ENCODE data around the gene ATP6V1G1.

ATP6V1G1 gene

DNA sequence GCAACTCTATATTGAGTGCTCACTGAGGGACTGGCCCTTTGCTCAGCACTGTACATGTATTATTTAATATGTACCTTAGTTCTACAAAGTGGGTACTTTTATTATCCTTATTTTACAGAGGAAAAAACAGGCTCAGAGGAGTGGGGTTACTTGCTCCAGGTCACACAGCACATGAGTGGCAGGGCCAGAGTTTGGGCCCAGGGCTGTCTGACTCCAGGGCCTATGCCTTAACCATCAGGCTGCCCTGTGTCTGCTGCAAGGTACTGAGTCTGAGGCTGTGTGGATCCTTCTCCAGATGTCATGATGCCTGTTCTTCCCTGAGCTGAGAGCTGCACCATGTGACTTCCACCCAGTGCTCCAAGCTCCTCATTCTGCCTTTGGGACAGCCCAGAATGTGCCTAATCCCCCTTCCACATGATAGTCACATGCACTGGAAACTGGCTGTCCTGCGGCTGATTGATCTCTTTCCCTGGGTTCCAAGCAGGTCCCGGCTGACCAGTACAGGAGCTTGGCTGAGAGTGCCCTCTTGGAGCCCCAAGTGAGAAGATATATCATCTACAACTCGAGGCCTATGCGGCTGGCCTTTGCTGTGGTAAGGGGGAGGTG is 38.9 kb downstream of the ATP6V1G1 start:
- Histone ChIP-seq H3K4me1 (ENCODE audit: insufficient read depth, insufficient read length) (no peaks in the 10 kb centered on the region), H3K4me3 (ENCODE audit: insufficient read length, low read depth) (no peak overlapping the region), H3K36me3 (ENCODE audit: insufficient read depth, insufficient read length, low read length) (peaks cover 43% of the 10 kb centered on the region), H3K9ac (ENCODE audit: insufficient read length, low read depth) (no peak overlapping the region), H3K27me3 (ENCODE audit: insufficient read depth, insufficient read length) (no peaks in the 10 kb centered on the region), H3K9me3 (ENCODE audit: insufficient read depth, low read length) (no peaks in the 10 kb centered on the region)
- no peak for TF ChIP-seq SUZ12 (IDR thresholded peaks at IDR 0.05; ENCODE audit: extremely low read depth, insufficient read depth, insufficient read length)
- no peak for TF ChIP-seq YY1 (IDR thresholded peaks at IDR 0.05; ENCODE audit: insufficient read depth, insufficient read length)
- TF ChIP-seq ZNF274 (IDR thresholded peaks at IDR 0.05; ENCODE audit: low read depth, low read length) = no peak
- no peak for DNase-seq (ENCODE audit: low read depth, low spot score)

- no peak for TF ChIP-seq SUZ12 (IDR thresholded peaks at IDR 0.05; ENCODE audit: extremely low read depth, insufficient read depth, insufficient read length)
- no peak for TF ChIP-seq YY1 (IDR thresholded peaks at IDR 0.05; ENCODE audit: insufficient read depth, insufficient read length)
- TF ChIP-seq ZNF274 (IDR thresholded peaks at IDR 0.05; ENCODE audit: low read depth, low read length) = no peak
- Histone ChIP-seq H3K4me1 (ENCODE audit: insufficient read depth, insufficient read length) (no peaks in the 10 kb centered on the region), H3K27me3 (ENCODE audit: insufficient read depth, insufficient read length) (no peaks in the 10 kb centered on the region), H3K4me3 (ENCODE audit: insufficient read length, low read depth) (no peak overlapping the region), H3K9me3 (ENCODE audit: insufficient read depth, low read length) (no peaks in the 10 kb centered on the region), H3K9ac (ENCODE audit: insufficient read length, low read depth) (no peak overlapping the region), H3K36me3 (ENCODE audit: insufficient read depth, insufficient read length, low read length) (peaks cover 44% of the 10 kb centered on the region)
- no peak for DNase-seq (ENCODE audit: low read depth, low spot score)
Observed at GRCh38 chr9:114627553-114627952, 40.0 kb downstream of the ATP6V1G1 start.

DNA sequence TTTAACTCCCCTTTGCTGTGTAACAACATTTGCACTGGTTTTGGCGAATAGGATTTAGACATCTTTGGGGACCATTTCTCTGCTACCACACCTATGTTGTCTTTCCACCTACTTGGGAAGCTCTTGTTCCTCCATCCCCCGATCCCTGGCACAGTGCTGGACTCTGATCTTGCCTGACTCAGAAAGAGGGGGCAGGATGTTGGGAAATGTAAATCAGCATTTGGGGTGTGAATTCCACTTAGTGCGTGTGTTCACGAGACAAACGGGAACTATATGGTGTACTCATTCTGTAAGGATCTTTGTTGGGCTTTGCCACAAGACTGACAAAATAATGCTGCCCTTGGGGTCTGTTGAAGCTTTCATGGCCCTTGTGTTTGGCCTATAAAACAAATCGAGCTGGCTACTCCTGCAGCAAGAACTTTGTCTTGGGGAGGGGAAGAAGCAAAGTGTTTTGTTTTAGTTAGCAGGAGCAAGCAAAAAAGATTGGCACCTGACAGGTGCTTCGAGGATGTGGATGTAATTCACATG is 42.1 kb downstream of the ATP6V1G1 start:
- no peak overlapping the region for H3K9ac ChIP-seq (ENCODE audit: insufficient read length, low read depth)
- no peaks in the 10 kb centered on the region for H3K4me1 ChIP-seq (ENCODE audit: insufficient read depth, insufficient read length)
- H3K4me3 ChIP-seq (ENCODE audit: insufficient read length, low read depth) = no peak overlapping the region
- H3K27me3 ChIP-seq (ENCODE audit: insufficient read depth, insufficient read length) = no peaks in the 10 kb centered on the region
- TF ChIP-seq YY1 (IDR thresholded peaks at IDR 0.05; ENCODE audit: insufficient read depth, insufficient read length) (no peak), ZNF274 (IDR thresholded peaks at IDR 0.05; ENCODE audit: low read depth, low read length) (no peak), SUZ12 (IDR thresholded peaks at IDR 0.05; ENCODE audit: extremely low read depth, insufficient read depth, insufficient read length) (no peak)
- peaks cover 57% of the 10 kb centered on the region for H3K36me3 ChIP-seq (ENCODE audit: insufficient read depth, insufficient read length, low read length)
- H3K9me3 ChIP-seq (ENCODE audit: insufficient read depth, low read length) = no peaks in the 10 kb centered on the region
- DNase-seq (ENCODE audit: low read depth, low spot score) = no peak

GRCh38 chr9:114631166-114631565 is 43.6 kb downstream of the ATP6V1G1 start:
- no peaks in the 10 kb centered on the region for H3K4me1 ChIP-seq (ENCODE audit: insufficient read depth, insufficient read length)
- H3K9me3 ChIP-seq (ENCODE audit: insufficient read depth, low read length) = no peaks in the 10 kb centered on the region
- H3K9ac ChIP-seq (ENCODE audit: insufficient read length, low read depth) = no peak overlapping the region
- no peak overlapping the region for H3K4me3 ChIP-seq (ENCODE audit: insufficient read length, low read depth)
- no peak for DNase-seq (ENCODE audit: low read depth, low spot score)
- H3K27me3 ChIP-seq (ENCODE audit: insufficient read depth, insufficient read length) = no peaks in the 10 kb centered on the region
- TF ChIP-seq SUZ12 (IDR thresholded peaks at IDR 0.05; ENCODE audit: extremely low read depth, insufficient read depth, insufficient read length) (no peak), ZNF274 (IDR thresholded peaks at IDR 0.05; ENCODE audit: low read depth, low read length) (no peak), YY1 (IDR thresholded peaks at IDR 0.05; ENCODE audit: insufficient read depth, insufficient read length) (no peak)
- peaks cover 57% of the 10 kb centered on the region for H3K36me3 ChIP-seq (ENCODE audit: insufficient read depth, insufficient read length, low read length)

GRCh38 chr9:114633438-114634089 is 46.0 kb downstream of the ATP6V1G1 start:
- DNase-seq (ENCODE audit: low read depth, low spot score) = no peak
- H3K36me3 ChIP-seq (ENCODE audit: insufficient read depth, insufficient read length, low read length) = peaks cover 42% of the 10 kb centered on the region
- no peak overlapping the region for H3K4me3 ChIP-seq (ENCODE audit: insufficient read length, low read depth)
- no peak for TF ChIP-seq YY1 (IDR thresholded peaks at IDR 0.05; ENCODE audit: insufficient read depth, insufficient read length)
- TF ChIP-seq SUZ12 (IDR thresholded peaks at IDR 0.05; ENCODE audit: extremely low read depth, insufficient read depth, insufficient read length) = no peak
- no peak for TF ChIP-seq ZNF274 (IDR thresholded peaks at IDR 0.05; ENCODE audit: low read depth, low read length)
- H3K27me3 ChIP-seq (ENCODE audit: insufficient read depth, insufficient read length) = no peaks in the 10 kb centered on the region
- no peaks in the 10 kb centered on the region for H3K4me1 ChIP-seq (ENCODE audit: insufficient read depth, insufficient read length)
- H3K9me3 ChIP-seq (ENCODE audit: insufficient read depth, low read length) = no peaks in the 10 kb centered on the region
- H3K9ac ChIP-seq (ENCODE audit: insufficient read length, low read depth) = no peak overlapping the region

DNA sequence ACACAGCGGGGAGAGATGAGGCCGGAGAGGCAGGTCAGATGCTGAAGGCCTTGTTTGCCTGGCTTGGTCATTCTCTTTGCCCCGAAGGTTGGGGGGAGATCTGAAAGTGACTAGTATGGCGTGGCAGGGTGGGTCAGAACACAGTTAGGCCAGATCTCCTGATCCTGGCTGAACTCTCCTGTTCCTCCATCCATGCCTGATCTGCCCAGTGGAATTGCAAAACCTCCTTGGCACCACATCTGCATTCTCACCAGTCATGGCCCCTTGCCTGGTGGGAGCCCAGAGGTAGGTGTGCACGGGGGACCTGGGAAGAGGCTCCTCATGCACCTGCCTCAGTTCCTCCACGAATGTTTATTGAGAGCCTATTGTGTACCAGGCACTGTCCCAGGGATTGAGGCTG is 46.8 kb downstream of the ATP6V1G1 start:
- Histone ChIP-seq H3K4me3 (ENCODE audit: insufficient read length, low read depth) (no peak overlapping the region), H3K4me1 (ENCODE audit: insufficient read depth, insufficient read length) (no peaks in the 10 kb centered on the region), H3K36me3 (ENCODE audit: insufficient read depth, insufficient read length, low read length) (peaks cover 36% of the 10 kb centered on the region), H3K9ac (ENCODE audit: insufficient read length, low read depth) (no peak overlapping the region), H3K27me3 (ENCODE audit: insufficient read depth, insufficient read length) (no peaks in the 10 kb centered on the region), H3K9me3 (ENCODE audit: insufficient read depth, low read length) (no peaks in the 10 kb centered on the region)
- TF ChIP-seq YY1 (IDR thresholded peaks at IDR 0.05; ENCODE audit: insufficient read depth, insufficient read length) (no peak), ZNF274 (IDR thresholded peaks at IDR 0.05; ENCODE audit: low read depth, low read length) (no peak), SUZ12 (IDR thresholded peaks at IDR 0.05; ENCODE audit: extremely low read depth, insufficient read depth, insufficient read length) (no peak)
- DNase-seq (ENCODE audit: low read depth, low spot score) = no peak

DNA sequence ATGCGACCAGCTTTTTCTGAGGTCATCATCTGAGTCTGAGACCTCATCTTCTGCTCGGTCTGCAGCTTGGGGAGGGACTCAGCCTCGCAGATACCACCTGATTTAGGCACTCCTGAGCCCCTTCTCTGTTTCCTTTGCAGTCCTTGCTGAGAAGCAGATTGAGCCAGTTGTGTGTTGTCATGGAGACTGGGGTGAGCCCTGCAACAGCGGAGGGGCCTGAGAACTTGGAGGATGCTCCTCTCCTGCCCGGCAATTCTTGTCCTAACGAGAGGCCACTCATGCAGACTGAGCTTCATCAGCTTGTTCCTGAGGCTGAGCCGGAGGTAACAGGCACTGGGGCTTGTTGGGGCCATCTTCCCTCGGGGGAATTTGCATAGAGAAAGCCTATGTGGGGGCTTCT is 50.8 kb downstream of the ATP6V1G1 start:
- Histone ChIP-seq H3K4me3 (ENCODE audit: insufficient read length, low read depth) (no peak overlapping the region), H3K27me3 (ENCODE audit: insufficient read depth, insufficient read length) (no peaks in the 10 kb centered on the region), H3K9me3 (ENCODE audit: insufficient read depth, low read length) (no peaks in the 10 kb centered on the region), H3K36me3 (ENCODE audit: insufficient read depth, insufficient read length, low read length) (peaks cover 26% of the 10 kb centered on the region), H3K9ac (ENCODE audit: insufficient read length, low read depth) (no peak overlapping the region), H3K4me1 (ENCODE audit: insufficient read depth, insufficient read length) (no peaks in the 10 kb centered on the region)
- no peak for DNase-seq (ENCODE audit: low read depth, low spot score)
- TF ChIP-seq SUZ12 (IDR thresholded peaks at IDR 0.05; ENCODE audit: extremely low read depth, insufficient read depth, insufficient read length) (no peak), ZNF274 (IDR thresholded peaks at IDR 0.05; ENCODE audit: low read depth, low read length) (no peak), YY1 (IDR thresholded peaks at IDR 0.05; ENCODE audit: insufficient read depth, insufficient read length) (no peak)
